Loucy (cell line): Measurements from ENCODE around the gene MRPS23.

Experiments used
- H2AFZ ChIP-seq: fragments of 200-600 bp; sonication (generic); 2 replicates; pipeline ENCODE4 v1.6.0; 2016; ENCODE audit warnings: antibody characterized with exemption, mild to moderate bottlenecking, low read length, moderate library complexity
- H3F3A ChIP-seq: fragments of 200-600 bp; 2 replicates; pipeline ENCODE4 v1.6.0; 2016; ENCODE audit warnings: antibody characterized with exemption, low read depth, mild to moderate bottlenecking
- H3K27me3 ChIP-seq: fragments of 200-600 bp; sonication (generic); 2 replicates; pipeline ENCODE4 v1.6.1; 2014; ENCODE audit warnings: low read length, mild to moderate bottlenecking; ENCODE audit not compliant: insufficient read depth, poor library complexity, severe bottlenecking
- H3K36me3 ChIP-seq: fragments of 200-600 bp; sonication (generic); 2 replicates; pipeline ENCODE4 v1.6.1; 2016; ENCODE audit warnings: low read length; ENCODE audit not compliant: insufficient read depth
- H3K4me1 ChIP-seq: fragments of 200-600 bp; sonication (generic); 2 replicates; pipeline ENCODE4 v1.5.1; 2014; ENCODE audit warnings: low read length, mild to moderate bottlenecking; ENCODE audit not compliant: insufficient read depth, poor library complexity, severe bottlenecking
- H3K4me2 ChIP-seq: fragments of 200-600 bp; sonication (generic); 2 replicates; pipeline ENCODE4 v1.6.0; 2014; ENCODE audit warnings: antibody characterized with exemption, low read length, low read depth, mild to moderate bottlenecking; ENCODE audit not compliant: poor library complexity, severe bottlenecking
- H3K4me3 ChIP-seq: fragments of 200-600 bp; sonication (generic); 2 replicates; pipeline ENCODE4 v1.5.1; 2014; ENCODE audit warnings: low read length, mild to moderate bottlenecking, mixed read lengths; ENCODE audit not compliant: poor library complexity, severe bottlenecking
- H3K79me2 ChIP-seq: fragments of 200-600 bp; sonication (generic); 2 replicates; pipeline ENCODE4 v1.6.1; 2014; ENCODE audit warnings: low read length; ENCODE audit not compliant: insufficient read depth
- H3K9ac ChIP-seq: fragments of 200-600 bp; sonication (generic); 2 replicates; pipeline ENCODE4 v1.6.0; 2014; ENCODE audit warnings: mild to moderate bottlenecking, low read depth, low read length, moderate library complexity; ENCODE audit not compliant: poor library complexity, severe bottlenecking
- H3K9me2 ChIP-seq: fragments of 200-600 bp; sonication (generic); replicated peaks from 2 replicates; pipeline ENCODE4 v1.6.1; 2016; ENCODE audit warnings: low read depth, low read length, mixed read lengths
- H3K9me3 ChIP-seq: fragments of 200-600 bp; sonication (generic); 2 replicates; pipeline ENCODE4 v1.6.1; 2014; ENCODE audit warnings: mild to moderate bottlenecking, antibody characterized with exemption, low read length, low read depth; ENCODE audit not compliant: insufficient read depth
- H4K20me1 ChIP-seq: fragments of 200-600 bp; sonication (generic); 2 replicates; pipeline ENCODE4 v1.6.0; 2014; ENCODE audit warnings: antibody characterized with exemption, low read length, mild to moderate bottlenecking; ENCODE audit not compliant: insufficient read depth, poor library complexity, severe bottlenecking
- EZH2phosphoT487 ChIP-seq: fragments of 200-600 bp; IDR thresholded peaks from 2 replicates; pipeline ENCODE4 v1.6.1; 2018; ENCODE audit warnings: antibody characterized with exemption, mild to moderate bottlenecking, moderate library complexity, borderline replicate concordance
- TF ChIP-seq, protein P1 (sequence below): fragments of 200-600 bp; sonication (generic); conservative IDR thresholded peaks from 2 replicates; pipeline ENCODE4 v1.5.1; 2014; ENCODE audit warnings: mild to moderate bottlenecking, antibody characterized with exemption, low read length

Gene MRPS23

DNA sequence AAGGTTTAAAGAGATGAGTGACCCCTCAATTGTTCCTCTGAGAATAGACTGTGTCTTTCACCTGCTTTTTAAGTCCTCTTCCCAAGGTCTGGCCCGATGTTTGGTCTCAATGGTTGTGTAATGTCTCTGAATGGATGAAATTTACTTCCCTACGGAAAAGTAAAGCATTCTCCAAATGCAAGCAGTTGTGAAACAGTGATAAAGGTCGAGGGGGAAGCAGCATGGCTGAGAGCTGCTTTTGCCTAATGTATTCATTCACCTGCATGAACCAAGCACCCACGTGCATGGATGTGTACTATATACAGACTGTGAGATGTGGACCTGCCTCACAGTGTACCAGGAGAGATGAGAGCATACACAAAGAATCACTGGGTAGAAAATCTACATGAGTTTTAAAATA lies 11.4 kb downstream of the MRPS23 start:
- H3K9me3 ChIP-seq, result no peaks in the 10 kb centered on the region
- no peak overlapping the region for H3K4me2 ChIP-seq
- H3K79me2 ChIP-seq, result no peaks in the 10 kb centered on the region; the same call in 1 of the 2 replicates
- TF ChIP-seq, protein P1, sequence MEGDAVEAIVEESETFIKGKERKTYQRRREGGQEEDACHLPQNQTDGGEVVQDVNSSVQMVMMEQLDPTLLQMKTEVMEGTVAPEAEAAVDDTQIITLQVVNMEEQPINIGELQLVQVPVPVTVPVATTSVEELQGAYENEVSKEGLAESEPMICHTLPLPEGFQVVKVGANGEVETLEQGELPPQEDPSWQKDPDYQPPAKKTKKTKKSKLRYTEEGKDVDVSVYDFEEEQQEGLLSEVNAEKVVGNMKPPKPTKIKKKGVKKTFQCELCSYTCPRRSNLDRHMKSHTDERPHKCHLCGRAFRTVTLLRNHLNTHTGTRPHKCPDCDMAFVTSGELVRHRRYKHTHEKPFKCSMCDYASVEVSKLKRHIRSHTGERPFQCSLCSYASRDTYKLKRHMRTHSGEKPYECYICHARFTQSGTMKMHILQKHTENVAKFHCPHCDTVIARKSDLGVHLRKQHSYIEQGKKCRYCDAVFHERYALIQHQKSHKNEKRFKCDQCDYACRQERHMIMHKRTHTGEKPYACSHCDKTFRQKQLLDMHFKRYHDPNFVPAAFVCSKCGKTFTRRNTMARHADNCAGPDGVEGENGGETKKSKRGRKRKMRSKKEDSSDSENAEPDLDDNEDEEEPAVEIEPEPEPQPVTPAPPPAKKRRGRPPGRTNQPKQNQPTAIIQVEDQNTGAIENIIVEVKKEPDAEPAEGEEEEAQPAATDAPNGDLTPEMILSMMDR, result no peak
- TF ChIP-seq EZH2phosphoT487, result no peak
- H4K20me1 ChIP-seq, result no peaks in the 10 kb centered on the region
- H3F3A ChIP-seq, result no peaks in the 10 kb centered on the region
- peaks cover 25% of the 10 kb centered on the region; the same call in 1 of the 2 replicates for H3K36me3 ChIP-seq
- H2AFZ ChIP-seq, result no peak overlapping the region
- no peaks in the 10 kb centered on the region for H3K4me1 ChIP-seq
- no peak overlapping the region for H3K9ac ChIP-seq
- no peaks in the 10 kb centered on the region for H3K9me2 ChIP-seq
- H3K27me3 ChIP-seq, result no peaks in the 10 kb centered on the region
- no peak overlapping the region for H3K4me3 ChIP-seq

DNA sequence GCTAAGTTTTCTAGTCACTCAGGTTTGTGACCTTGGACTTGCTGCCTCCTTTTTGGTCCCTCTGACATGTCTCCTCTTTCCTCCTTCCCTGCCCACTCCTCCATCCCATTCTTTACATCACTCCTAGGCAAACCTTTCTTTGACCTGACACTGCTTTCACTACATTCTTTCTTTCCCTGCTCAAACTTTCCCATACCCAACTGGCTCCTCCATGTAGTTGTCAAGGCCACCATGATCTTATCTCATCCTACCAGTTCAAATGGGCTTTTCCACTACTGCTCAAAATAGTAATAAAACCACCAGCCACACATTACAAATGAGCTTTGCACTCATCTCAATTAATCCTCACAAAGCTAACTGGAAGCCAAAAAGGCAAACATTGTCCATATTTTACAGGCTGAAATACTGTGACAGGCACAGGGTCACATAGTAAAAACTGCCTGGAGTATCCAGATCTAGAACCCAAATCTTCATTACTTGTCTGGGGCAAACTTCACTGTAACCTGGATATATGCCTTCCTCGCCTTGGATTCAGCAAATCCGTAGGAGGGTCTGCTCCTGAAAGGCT lies 14.4 kb downstream of the MRPS23 start:
- Histone ChIP-seq H3K9me2 (no peaks in the 10 kb centered on the region), H3K9ac (no peak overlapping the region), H3F3A (no peaks in the 10 kb centered on the region), H4K20me1 (no peaks in the 10 kb centered on the region), H3K79me2 (no peaks in the 10 kb centered on the region), H3K9me3 (no peaks in the 10 kb centered on the region), H3K36me3 (peaks cover 17% of the 10 kb centered on the region; the same call in 1 of the 2 replicates), H3K27me3 (no peaks in the 10 kb centered on the region), H3K4me2 (no peak overlapping the region), H3K4me1 (no peaks in the 10 kb centered on the region), H3K4me3 (no peak overlapping the region), H2AFZ (no peak overlapping the region)
- TF ChIP-seq, protein P1, result no peak
- TF ChIP-seq EZH2phosphoT487, result no peak

DNA sequence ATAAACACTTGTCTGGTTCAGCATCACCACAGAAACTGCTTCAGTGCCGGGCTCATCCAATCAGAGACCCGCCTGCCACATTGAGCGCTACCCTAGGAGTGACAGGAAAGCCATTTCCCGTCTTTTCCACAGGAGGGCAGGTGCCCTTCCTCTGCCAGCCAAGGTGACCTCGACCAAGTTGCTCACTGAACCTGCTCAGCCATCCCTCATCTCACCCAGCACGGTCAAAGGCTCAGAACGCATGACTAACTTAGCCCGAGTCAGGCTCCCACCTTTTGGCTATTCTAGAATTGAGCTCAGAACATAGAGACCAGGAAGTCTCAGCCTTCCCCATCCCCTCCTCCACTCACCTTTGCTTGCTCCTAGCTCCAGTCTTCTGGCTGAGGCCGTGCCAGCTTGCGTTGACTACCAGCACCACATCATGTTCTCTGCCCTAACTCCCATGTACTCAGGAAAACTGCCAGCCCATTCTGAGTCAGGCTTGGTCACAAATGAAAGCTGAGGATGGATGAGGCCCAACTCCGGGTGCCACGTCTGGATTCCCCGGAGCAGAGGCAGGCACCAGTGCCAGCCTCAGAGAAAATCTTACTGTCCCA lies 15.6 kb downstream of the MRPS23 start:
- H3K27me3 ChIP-seq, result no peaks in the 10 kb centered on the region
- H3K36me3 ChIP-seq, result peaks cover 11% of the 10 kb centered on the region; the same call in 1 of the 2 replicates
- H3K79me2 ChIP-seq, result no peaks in the 10 kb centered on the region
- H2AFZ ChIP-seq, result no peak overlapping the region
- H3K4me1 ChIP-seq, result no peaks in the 10 kb centered on the region
- no peak overlapping the region for H3K9ac ChIP-seq
- H3K4me3 ChIP-seq, result no peak overlapping the region
- H3K4me2 ChIP-seq, result no peak overlapping the region
- H3K9me2 ChIP-seq, result no peaks in the 10 kb centered on the region
- no peaks in the 10 kb centered on the region for H4K20me1 ChIP-seq
- no peaks in the 10 kb centered on the region for H3F3A ChIP-seq
- no peaks in the 10 kb centered on the region for H3K9me3 ChIP-seq
- TF ChIP-seq EZH2phosphoT487, result no peak
